ENCODE results near the gene MACROD1.

The MACROD1 gene

GRCh38 chr11:64083398-64084080 is 82.4 kb downstream of the MACROD1 start:
- no peak overlapping the region for H3K9ac ChIP-seq (ENCODE audit: low read depth, low read length)
- H3K9me3 ChIP-seq (replicated peaks; ENCODE audit: low read length), result no peaks in the 10 kb centered on the region
- H3K36me3 ChIP-seq (ENCODE audit: insufficient read depth, low read length), result no peaks in the 10 kb centered on the region
- peaks cover under 1% of the 10 kb centered on the region for H3K27me3 ChIP-seq (ENCODE audit: control insufficient read depth, insufficient read depth, low read length)
- H3K4me2 ChIP-seq (ENCODE audit: low read length), result no peak overlapping the region
- no peak overlapping the region for H3K4me3 ChIP-seq (ENCODE audit: low read length)
- peaks cover 11% of the 10 kb centered on the region for H3K4me1 ChIP-seq (ENCODE audit: control insufficient read depth, insufficient read depth, low read length)

- peaks cover 8% of the 10 kb centered on the region for H3K4me1 ChIP-seq (ENCODE audit: control insufficient read depth, insufficient read depth, low read length)
- no peak overlapping the region for H3K4me3 ChIP-seq (ENCODE audit: low read length)
- H3K9me3 ChIP-seq (replicated peaks; ENCODE audit: low read length), result no peaks in the 10 kb centered on the region
- peaks cover 5% of the 10 kb centered on the region for H3K27me3 ChIP-seq (ENCODE audit: control insufficient read depth, insufficient read depth, low read length)
- H3K9ac ChIP-seq (ENCODE audit: low read depth, low read length), result no peak overlapping the region
- H3K4me2 ChIP-seq (ENCODE audit: low read length), result no peak overlapping the region
- no peaks in the 10 kb centered on the region for H3K36me3 ChIP-seq (ENCODE audit: insufficient read depth, low read length)
Observed at GRCh38 chr11:64081745-64082442, 84.0 kb downstream of the MACROD1 start.

GRCh38 chr11:64080390-64080789 is 85.5 kb downstream of the MACROD1 start:
- peaks cover 9% of the 10 kb centered on the region for H3K27me3 ChIP-seq (ENCODE audit: control insufficient read depth, insufficient read depth, low read length)
- H3K4me2 ChIP-seq (ENCODE audit: low read length), result no peak overlapping the region
- no peak overlapping the region for H3K4me3 ChIP-seq (ENCODE audit: low read length)
- no peaks in the 10 kb centered on the region for H3K4me1 ChIP-seq (ENCODE audit: control insufficient read depth, insufficient read depth, low read length)
- no peaks in the 10 kb centered on the region for H3K36me3 ChIP-seq (ENCODE audit: insufficient read depth, low read length)
- no peak overlapping the region for H3K9ac ChIP-seq (ENCODE audit: low read depth, low read length)
- no peaks in the 10 kb centered on the region for H3K9me3 ChIP-seq (replicated peaks; ENCODE audit: low read length)

GRCh38 chr11:64078905-64079304 is 87.0 kb downstream of the MACROD1 start:
- no peak overlapping the region for H3K4me3 ChIP-seq (ENCODE audit: low read length)
- H3K4me2 ChIP-seq (ENCODE audit: low read length), result no peak overlapping the region
- H3K9ac ChIP-seq (ENCODE audit: low read depth, low read length), result no peak overlapping the region
- H3K4me1 ChIP-seq (ENCODE audit: control insufficient read depth, insufficient read depth, low read length), result no peaks in the 10 kb centered on the region
- H3K27me3 ChIP-seq (ENCODE audit: control insufficient read depth, insufficient read depth, low read length), result peaks cover 9% of the 10 kb centered on the region
- H3K9me3 ChIP-seq (replicated peaks; ENCODE audit: low read length), result no peaks in the 10 kb centered on the region
- H3K36me3 ChIP-seq (ENCODE audit: insufficient read depth, low read length), result no peaks in the 10 kb centered on the region

GRCh38 chr11:64078284-64078683 is 87.6 kb downstream of the MACROD1 start:
- Histone ChIP-seq H3K9ac (ENCODE audit: low read depth, low read length) (no peak overlapping the region), H3K9me3 (replicated peaks; ENCODE audit: low read length) (no peaks in the 10 kb centered on the region), H3K27me3 (ENCODE audit: control insufficient read depth, insufficient read depth, low read length) (peaks cover 9% of the 10 kb centered on the region), H3K36me3 (ENCODE audit: insufficient read depth, low read length) (no peaks in the 10 kb centered on the region), H3K4me3 (ENCODE audit: low read length) (no peak overlapping the region), H3K4me1 (ENCODE audit: control insufficient read depth, insufficient read depth, low read length) (no peaks in the 10 kb centered on the region), H3K4me2 (ENCODE audit: low read length) (no peak overlapping the region)

- Histone ChIP-seq H3K9ac (ENCODE audit: low read depth, low read length) (no peak overlapping the region), H3K27me3 (ENCODE audit: control insufficient read depth, insufficient read depth, low read length) (peaks cover 9% of the 10 kb centered on the region), H3K36me3 (ENCODE audit: insufficient read depth, low read length) (no peaks in the 10 kb centered on the region), H3K4me1 (ENCODE audit: control insufficient read depth, insufficient read depth, low read length) (no peaks in the 10 kb centered on the region), H3K4me3 (ENCODE audit: low read length) (no peak overlapping the region), H3K4me2 (ENCODE audit: low read length) (no peak overlapping the region), H3K9me3 (replicated peaks; ENCODE audit: low read length) (no peaks in the 10 kb centered on the region)
Observed at GRCh38 chr11:64077607-64078006, 88.3 kb downstream of the MACROD1 start.

GRCh38 chr11:64076758-64077157 is 89.2 kb downstream of the MACROD1 start:
- Histone ChIP-seq H3K36me3 (ENCODE audit: insufficient read depth, low read length) (no peaks in the 10 kb centered on the region), H3K4me1 (ENCODE audit: control insufficient read depth, insufficient read depth, low read length) (no peaks in the 10 kb centered on the region), H3K4me2 (ENCODE audit: low read length) (no peak overlapping the region), H3K9me3 (replicated peaks; ENCODE audit: low read length) (no peaks in the 10 kb centered on the region), H3K27me3 (ENCODE audit: control insufficient read depth, insufficient read depth, low read length) (peaks cover 9% of the 10 kb centered on the region), H3K4me3 (ENCODE audit: low read length) (no peak overlapping the region), H3K9ac (ENCODE audit: low read depth, low read length) (no peak overlapping the region)

- no peaks in the 10 kb centered on the region for H3K4me1 ChIP-seq (ENCODE audit: control insufficient read depth, insufficient read depth, low read length)
- no peak overlapping the region for H3K4me2 ChIP-seq (ENCODE audit: low read length)
- H3K9ac ChIP-seq (ENCODE audit: low read depth, low read length), result no peak overlapping the region
- no peaks in the 10 kb centered on the region for H3K36me3 ChIP-seq (ENCODE audit: insufficient read depth, low read length)
- H3K4me3 ChIP-seq (ENCODE audit: low read length), result no peak overlapping the region
- H3K27me3 ChIP-seq (ENCODE audit: control insufficient read depth, insufficient read depth, low read length), result peaks cover 9% of the 10 kb centered on the region
- H3K9me3 ChIP-seq (replicated peaks; ENCODE audit: low read length), result no peaks in the 10 kb centered on the region
Observed at GRCh38 chr11:64074239-64074638, 91.7 kb downstream of the MACROD1 start.

- no peak overlapping the region for H3K9ac ChIP-seq (ENCODE audit: low read depth, low read length)
- H3K27me3 ChIP-seq (ENCODE audit: control insufficient read depth, insufficient read depth, low read length), result peaks cover 9% of the 10 kb centered on the region
- H3K9me3 ChIP-seq (replicated peaks; ENCODE audit: low read length), result no peaks in the 10 kb centered on the region
- no peak overlapping the region for H3K4me2 ChIP-seq (ENCODE audit: low read length)
- no peak overlapping the region for H3K4me3 ChIP-seq (ENCODE audit: low read length)
- H3K36me3 ChIP-seq (ENCODE audit: insufficient read depth, low read length), result no peaks in the 10 kb centered on the region
- no peaks in the 10 kb centered on the region for H3K4me1 ChIP-seq (ENCODE audit: control insufficient read depth, insufficient read depth, low read length)
Observed at GRCh38 chr11:64073542-64073941, 92.4 kb downstream of the MACROD1 start.

- no peak overlapping the region for H3K9ac ChIP-seq (ENCODE audit: low read depth, low read length)
- H3K27me3 ChIP-seq (ENCODE audit: control insufficient read depth, insufficient read depth, low read length), result peaks cover 4% of the 10 kb centered on the region
- H3K36me3 ChIP-seq (ENCODE audit: insufficient read depth, low read length), result no peaks in the 10 kb centered on the region
- H3K4me1 ChIP-seq (ENCODE audit: control insufficient read depth, insufficient read depth, low read length), result no peaks in the 10 kb centered on the region
- no peaks in the 10 kb centered on the region for H3K9me3 ChIP-seq (replicated peaks; ENCODE audit: low read length)
- no peak overlapping the region for H3K4me3 ChIP-seq (ENCODE audit: low read length)
- no peak overlapping the region for H3K4me2 ChIP-seq (ENCODE audit: low read length)
Observed at GRCh38 chr11:64072871-64073270, 93.0 kb downstream of the MACROD1 start.

- Histone ChIP-seq H3K27me3 (ENCODE audit: control insufficient read depth, insufficient read depth, low read length) (peaks cover 4% of the 10 kb centered on the region), H3K9ac (ENCODE audit: low read depth, low read length) (no peak overlapping the region), H3K9me3 (replicated peaks; ENCODE audit: low read length) (no peaks in the 10 kb centered on the region), H3K36me3 (ENCODE audit: insufficient read depth, low read length) (no peaks in the 10 kb centered on the region), H3K4me2 (ENCODE audit: low read length) (no peak overlapping the region), H3K4me3 (ENCODE audit: low read length) (no peak overlapping the region), H3K4me1 (ENCODE audit: control insufficient read depth, insufficient read depth, low read length) (no peaks in the 10 kb centered on the region)
Observed at GRCh38 chr11:64072403-64072802, 93.5 kb downstream of the MACROD1 start.

GRCh38 chr11:64071849-64072248 is 94.1 kb downstream of the MACROD1 start:
- peaks cover 4% of the 10 kb centered on the region for H3K27me3 ChIP-seq (ENCODE audit: control insufficient read depth, insufficient read depth, low read length)
- H3K4me1 ChIP-seq (ENCODE audit: control insufficient read depth, insufficient read depth, low read length), result no peaks in the 10 kb centered on the region
- H3K36me3 ChIP-seq (ENCODE audit: insufficient read depth, low read length), result no peaks in the 10 kb centered on the region
- H3K4me3 ChIP-seq (ENCODE audit: low read length), result no peak overlapping the region
- H3K9ac ChIP-seq (ENCODE audit: low read depth, low read length), result no peak overlapping the region
- no peak overlapping the region for H3K4me2 ChIP-seq (ENCODE audit: low read length)
- H3K9me3 ChIP-seq (replicated peaks; ENCODE audit: low read length), result no peaks in the 10 kb centered on the region

Data from skeletal muscle satellite cell (primary cell).